ENCODE data around the gene HS1BP3.
A peak's percentile ranks its signal among the peaks of the same experiment; 100 is the strongest.

The HS1BP3 gene

DNA sequence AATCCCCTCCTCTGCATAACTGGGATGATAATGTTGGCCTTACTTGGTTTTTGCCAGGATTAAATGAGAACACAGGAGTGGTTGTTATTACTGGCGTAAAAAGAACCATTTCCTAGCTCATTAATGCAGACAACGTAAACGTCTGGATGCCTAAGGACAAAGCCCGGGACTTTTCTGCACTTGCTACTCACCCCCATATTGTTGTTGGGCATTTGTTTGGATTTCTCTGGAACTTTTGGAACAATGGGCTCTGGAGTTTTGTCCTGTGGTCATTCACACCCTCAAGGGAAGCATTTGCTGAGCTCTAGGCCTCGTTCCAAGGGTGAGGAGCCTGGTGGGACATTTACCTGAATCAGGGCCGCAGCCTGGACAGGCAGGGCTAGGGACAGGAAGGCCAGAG is 76.0 kb downstream of the HS1BP3 start:
- DNase-seq, result no peak

DNA sequence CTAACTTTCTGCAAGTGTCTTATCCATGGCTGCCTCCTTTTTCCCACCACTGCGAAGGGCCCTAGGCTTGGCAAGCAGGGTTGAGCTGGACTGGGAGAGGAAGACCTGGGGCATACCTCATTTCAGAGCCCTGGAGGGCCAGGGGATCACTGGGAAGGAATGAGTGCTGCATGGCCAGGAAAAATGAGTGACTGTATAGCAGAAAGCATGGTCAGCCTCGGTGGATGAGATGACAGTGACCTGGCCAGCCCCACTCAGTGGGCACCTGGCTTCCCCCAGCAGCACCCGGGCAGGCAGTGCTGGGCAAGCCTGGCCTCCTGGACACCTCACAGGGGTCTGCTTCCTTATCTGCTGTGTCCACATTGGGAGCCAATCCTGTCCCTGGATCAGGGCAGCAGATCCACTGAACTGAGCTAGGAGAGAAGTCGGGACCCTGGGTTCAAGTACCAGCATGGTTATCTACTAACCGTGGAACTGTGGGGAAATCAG is 76.4 kb downstream of the HS1BP3 start:
- no peak for DNase-seq

DNA sequence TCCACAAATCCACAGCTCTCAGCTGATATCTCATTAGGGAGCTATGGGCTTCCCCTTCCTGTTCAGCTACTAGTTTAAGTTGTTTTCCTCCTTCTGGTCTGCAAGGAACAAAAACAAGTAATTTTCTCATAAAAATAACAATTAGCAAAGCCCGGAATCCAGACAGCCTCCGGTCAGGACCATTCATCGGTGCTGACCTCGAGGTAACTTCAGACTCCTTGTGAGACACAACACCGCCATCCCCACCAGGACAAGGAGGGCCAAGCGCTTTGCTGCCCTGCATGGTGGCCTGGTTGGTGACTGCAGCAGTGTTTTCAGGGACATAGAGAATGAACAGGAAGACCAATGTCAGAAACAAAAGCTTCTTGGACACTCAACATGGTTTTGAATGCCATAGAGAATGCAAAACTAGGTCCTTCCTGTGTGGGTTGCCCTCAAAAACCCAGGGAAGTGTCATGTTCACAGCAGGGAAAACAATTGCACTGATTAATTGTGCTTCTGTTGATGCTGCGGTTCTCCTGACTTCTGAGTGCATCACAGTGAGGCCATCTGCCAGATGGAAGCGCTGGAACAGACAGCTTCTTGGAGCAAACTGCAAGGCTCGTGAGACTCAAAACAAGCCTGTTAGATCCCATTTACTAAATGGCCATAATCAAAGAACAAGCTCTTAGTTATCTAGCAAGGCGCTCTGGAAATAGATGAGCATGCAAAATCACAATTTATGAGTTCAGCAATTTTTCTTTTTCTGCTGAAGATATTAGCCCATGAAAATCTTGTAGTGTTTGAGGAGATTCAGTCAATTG is 77.1 kb downstream of the HS1BP3 start:
- DNase-seq, result peak in 24 of 51 donors; percentile 11 to 72 (median 44)

DNA sequence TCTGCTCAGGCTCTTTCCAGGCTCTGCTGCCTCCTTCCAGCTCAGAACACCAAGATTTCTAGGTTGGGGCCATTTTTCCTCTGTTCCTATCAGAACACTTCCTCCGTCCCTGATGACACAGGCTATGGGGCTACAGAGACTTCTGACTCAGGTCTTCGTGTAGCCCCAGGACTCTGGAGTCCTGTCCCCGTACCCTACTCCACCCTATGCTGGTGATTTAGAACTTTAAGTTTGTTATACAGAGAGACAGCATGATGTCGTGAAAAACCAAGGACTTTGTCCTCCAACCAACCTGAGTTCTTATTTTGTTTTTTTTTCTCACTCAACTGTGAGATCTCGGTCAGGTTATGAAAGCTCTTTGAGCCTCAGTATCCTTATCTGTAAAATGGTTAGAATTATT is 78.7 kb downstream of the HS1BP3 start:
- DNase-seq, result no peak

DNA sequence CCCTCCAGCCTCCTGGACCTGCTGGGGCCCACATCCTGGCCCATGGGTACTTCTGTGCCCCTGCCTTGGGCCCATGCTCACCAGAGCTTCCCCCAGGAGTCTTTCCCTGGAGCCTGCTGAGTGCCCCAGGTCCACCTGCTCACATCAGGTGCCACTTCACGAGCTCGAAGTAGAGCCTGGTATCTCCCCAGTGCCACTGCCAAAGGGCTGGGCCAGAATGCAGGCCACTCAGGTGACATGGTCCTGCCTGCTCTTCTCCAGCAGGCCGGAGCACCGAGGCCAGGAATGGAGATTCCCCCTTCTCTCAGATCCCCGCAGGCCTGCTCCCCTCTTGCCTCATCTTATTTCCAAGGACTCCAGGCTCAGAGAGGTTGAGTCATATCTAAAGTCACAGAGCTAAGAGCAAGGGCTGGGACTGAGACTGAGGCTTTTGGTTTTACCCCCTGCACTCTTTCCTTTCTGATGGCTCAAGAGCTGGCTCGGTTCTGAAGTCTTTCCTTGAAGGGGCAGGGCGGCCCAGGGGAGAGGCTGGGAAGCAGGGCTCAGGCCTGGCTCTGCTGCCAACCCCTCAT is 79.2 kb downstream of the HS1BP3 start:
- DNase-seq, result no peak

DNA sequence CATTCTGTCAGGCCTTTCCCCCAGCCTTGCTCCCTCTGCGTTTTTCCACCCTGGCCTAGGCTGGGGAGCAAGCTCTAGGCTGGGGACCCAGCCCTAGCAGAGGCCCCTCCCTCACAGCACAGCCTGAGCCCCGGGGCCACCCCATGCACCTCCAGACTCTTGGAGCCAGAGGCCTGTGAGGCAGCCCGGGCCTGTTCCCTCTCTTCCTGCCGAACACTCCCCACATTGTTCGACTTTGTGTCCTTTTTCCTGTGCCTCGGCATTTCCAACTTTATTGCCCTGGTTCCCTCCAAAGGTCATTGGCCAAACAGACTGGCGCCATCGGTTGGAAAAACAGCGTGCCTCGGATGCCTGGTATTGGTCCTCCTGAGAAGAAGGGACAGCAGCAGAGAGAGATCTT is 79.7 kb downstream of the HS1BP3 start:
- no peak for DNase-seq

DNA sequence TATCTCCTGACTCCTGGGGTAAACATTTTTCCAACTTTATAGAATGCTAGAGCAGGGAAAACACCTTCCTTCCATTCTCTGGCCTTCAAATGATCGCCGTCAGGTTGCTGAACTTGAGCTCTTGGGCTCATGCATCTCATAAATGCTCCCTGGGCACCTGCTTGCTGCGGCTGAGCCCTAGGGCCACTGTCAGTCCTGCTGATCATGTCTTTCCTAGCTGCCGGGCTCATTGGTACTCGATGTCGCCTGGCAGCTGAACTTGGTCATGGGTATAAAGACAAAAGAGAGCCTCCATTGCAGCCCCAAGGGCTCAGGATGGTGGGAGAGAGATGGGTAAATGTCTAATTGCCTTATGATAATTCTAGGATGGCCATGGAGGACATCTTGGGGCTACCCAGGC is 80.6 kb downstream of the HS1BP3 start:
- no peak for DNase-seq

DNA sequence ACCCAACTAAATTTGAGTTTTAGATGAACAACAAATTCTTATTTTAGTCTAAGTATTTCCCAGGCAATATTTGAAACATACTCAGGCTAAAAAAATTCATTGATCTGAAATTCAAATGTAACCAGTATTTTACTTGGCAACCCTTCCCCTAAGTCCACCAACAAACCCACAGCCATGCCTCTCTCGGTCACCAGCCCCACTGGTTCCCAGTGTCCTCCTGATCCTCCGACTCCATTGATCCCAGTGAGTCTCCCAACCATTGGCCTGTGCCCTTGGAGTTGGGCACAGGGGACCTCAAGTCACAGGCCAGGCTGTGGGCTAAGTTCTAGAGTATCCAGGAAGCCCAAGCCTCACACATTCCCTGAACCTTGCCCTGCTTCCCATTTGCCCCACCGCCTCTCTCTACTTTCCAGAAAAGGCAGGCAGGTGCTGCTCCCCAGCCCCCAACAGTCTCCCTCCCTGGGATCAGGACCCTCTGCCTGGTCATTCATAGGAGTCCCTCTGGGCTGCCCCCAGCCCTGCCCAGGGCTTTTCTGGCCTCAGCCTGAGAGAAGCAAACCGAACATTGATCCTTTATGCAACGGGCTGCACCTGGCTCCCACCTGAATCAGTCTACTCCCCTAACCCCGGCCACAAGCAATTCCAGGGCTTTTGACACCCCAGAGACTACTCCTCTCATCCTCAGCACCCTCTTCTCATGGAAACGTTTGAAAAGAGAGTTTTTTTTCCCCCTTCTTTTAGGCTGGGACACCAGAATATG is 81.3 kb downstream of the HS1BP3 start:
- DNase-seq, result no peak

DNA sequence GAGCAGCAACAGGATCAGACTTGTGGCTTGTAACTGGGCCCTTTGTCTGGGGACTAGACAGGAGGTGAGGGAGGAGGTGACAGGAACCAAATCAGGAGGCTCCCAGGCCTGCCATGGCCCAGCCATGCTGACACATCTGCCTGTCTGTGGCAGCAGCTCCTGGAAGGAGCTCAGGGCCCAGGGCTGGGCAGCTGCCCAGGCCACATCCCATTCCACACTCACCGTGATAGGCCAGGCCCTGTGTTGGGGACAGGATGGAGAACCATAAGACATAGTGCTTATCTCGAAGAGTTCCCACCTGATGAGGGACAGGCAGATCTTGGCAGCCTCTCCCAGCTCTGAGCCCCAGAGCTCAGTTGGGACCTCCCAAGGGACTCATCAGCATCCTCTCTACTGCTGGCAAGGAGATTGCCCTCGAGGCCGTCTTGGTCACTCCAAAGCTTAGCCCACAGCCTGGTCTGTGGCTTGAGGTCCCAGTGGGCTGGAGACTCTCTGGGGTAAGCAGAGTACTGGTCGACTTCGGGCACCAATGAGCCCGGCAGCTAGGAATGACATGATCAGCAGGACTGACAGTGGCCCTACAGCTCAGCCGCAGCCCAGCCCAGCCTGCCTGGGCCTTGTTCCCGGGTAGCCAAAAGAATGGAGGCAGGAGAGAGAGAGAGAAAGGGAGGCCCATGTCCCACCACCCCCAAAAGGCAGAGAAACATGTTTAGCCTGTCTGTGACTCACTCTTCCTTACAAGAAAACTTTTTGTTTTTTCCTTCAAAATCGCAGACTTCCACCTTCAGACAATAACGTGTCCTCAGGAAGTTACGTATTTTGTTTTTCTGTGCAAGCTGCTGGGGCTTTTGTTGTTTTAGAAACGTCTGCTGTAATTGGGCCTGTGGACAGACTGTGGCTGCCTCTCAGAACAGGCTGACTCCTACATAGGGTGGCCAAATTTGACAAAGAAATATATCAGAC is 82.1 kb downstream of the HS1BP3 start:
- DNase-seq, result no peak

DNA sequence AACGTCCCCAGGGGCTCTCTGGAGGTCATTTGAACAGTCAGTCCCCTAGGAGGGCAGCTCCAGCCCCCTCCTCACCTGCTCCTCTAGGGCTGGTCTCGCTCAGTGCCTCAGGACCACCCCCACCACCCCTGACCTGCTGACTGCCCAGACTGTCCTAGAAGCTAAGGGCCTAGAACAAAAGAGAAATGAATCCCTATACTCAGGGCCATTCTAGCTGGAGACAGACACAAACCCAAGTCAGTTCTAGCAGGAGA is 83.0 kb downstream of the HS1BP3 start:
- no peak for DNase-seq

All from hypothalamus (tissue), 51 donors.